B cell (primary cell): Measurements from ENCODE around the gene CHST15. TPM values are rescaled to one million over a fixed set of nuclear protein-coding genes. Genes with fewer than 3 reads are reported as not detected.

Source experiments
- ATAC-seq: fragments of 200-7000 bp; cut with Tn5 transposase; one replicate; pipeline ENCODE4 v1.10.0; 2021; ENCODE audit warnings: low read depth, mild to moderate bottlenecking, moderate number of reproducible peaks, moderate library complexity
- CTCF ChIA-PET: fragments of 350-600 bp; sonication (Branson Sonifier 250); formaldehyde crosslinking; loops from one replicate; lab custom pipeline; 2021; ENCODE audit warnings: antibody characterized with exemption, inconsistent platforms; lab: Charles Lee
- POLR2A ChIA-PET: fragments of 350-600 bp; sonication (Branson Sonifier 250); formaldehyde crosslinking; loops from one replicate; lab custom pipeline; 2021; ENCODE audit warnings: antibody characterized with exemption; lab: Charles Lee
- DNase-seq: peaks from one replicate; pipeline ENCODE4 v3.0.0; 2013
- H2AFZ ChIP-seq: 2 replicates; pipeline ENCODE4 v1.6.1; 2012; ENCODE audit warnings: mild to moderate bottlenecking, low read depth, low read length; ENCODE audit not compliant: insufficient read depth, poor library complexity, severe bottlenecking
- H3K27ac ChIP-seq, 2 donors: 1 replicate in 1 of 2; 2 replicates in 1 of 2; pipeline ENCODE4 v1.5.1; 2012 to 2013; ENCODE audit warnings: low read length in 2 of 2, mild to moderate bottlenecking in 2 of 2, moderate library complexity in 1 of 2
- H3K27me3 ChIP-seq, 4 experiments: fragments of 200-600 bp in 1 of 4; sonication (generic) in 1 of 4; replicated peaks in 1 of 4; 1 replicate in 2 of 4; 2 replicates in 2 of 4; pipeline versions ENCODE4 v1.6.1 to v1.7.0; 2013 to 2016; ENCODE audit warnings: low read length in 3 of 4, mild to moderate bottlenecking in 2 of 4, mixed read lengths in 1 of 4, moderate library complexity in 1 of 4; ENCODE audit not compliant: insufficient read depth in 4 of 4, control insufficient read depth in 3 of 4; ENCODE audit errors: control extremely low read depth in 1 of 4
- H3K36me3 ChIP-seq, 2 experiments: replicated peaks in 1 of 2; 1 replicate in 1 of 2; 2 replicates in 1 of 2; pipeline versions ENCODE4 v1.6.1 to v1.7.1; 2013; ENCODE audit warnings: low read length in 1 of 2; ENCODE audit not compliant: insufficient read depth in 2 of 2, control insufficient read depth in 1 of 2; ENCODE audit errors: control extremely low read depth in 1 of 2, extremely low read depth in 1 of 2
- H3K4me1 ChIP-seq, 2 donors: fragments of 200-600 bp in 1 of 2; sonication (generic) in 1 of 2; 1 replicate in 1 of 2; 2 replicates in 1 of 2; pipeline versions ENCODE4 v1.5.1 to v1.6.1; 2013 to 2017; ENCODE audit warnings: low read length in 2 of 2; ENCODE audit not compliant: control insufficient read depth in 2 of 2, insufficient read depth in 2 of 2
- H3K4me2 ChIP-seq: replicated peaks from 2 replicates; pipeline ENCODE3; 2012; ENCODE audit warnings: mild to moderate bottlenecking, low read depth, low read length; ENCODE audit not compliant: poor library complexity, severe bottlenecking
- H3K4me3 ChIP-seq, 5 experiments: fragments of 200-600 bp in 1 of 5; sonication (generic) in 1 of 5; 1 replicate in 3 of 5; 2 replicates in 2 of 5; pipeline versions ENCODE4 v1.5.1 to v1.7.0; 2011 to 2016; ENCODE audit warnings: low read length in 4 of 5, mild to moderate bottlenecking in 4 of 5, low read depth in 2 of 5, control low read depth in 1 of 5, moderate library complexity in 1 of 5; ENCODE audit not compliant: insufficient read depth in 1 of 5; ENCODE audit errors: control extremely low read depth in 1 of 5, extremely low read depth in 1 of 5
- H3K79me2 ChIP-seq: fragments of 200-600 bp; sonication (generic); one replicate; pipeline ENCODE4 v1.6.0; 2016; ENCODE audit warnings: low read length; ENCODE audit not compliant: control insufficient read depth, insufficient read depth
- H3K9ac ChIP-seq: fragments of 200-600 bp; sonication (generic); 2 replicates; pipeline ENCODE4 v1.6.1; 2017; ENCODE audit warnings: mild to moderate bottlenecking, low read length, moderate library complexity
- H3K9me3 ChIP-seq, 3 donors: one replicate each; pipeline versions ENCODE4 v1.6.1 to v1.7.1; 2013; ENCODE audit warnings: low read length in 2 of 3; ENCODE audit not compliant: control insufficient read depth in 2 of 3, insufficient read depth in 1 of 3; ENCODE audit errors: control extremely low read depth in 1 of 3
- H4K20me1 ChIP-seq: 2 replicates; pipeline ENCODE4 v1.6.0; 2012; ENCODE audit warnings: mild to moderate bottlenecking, low read length; ENCODE audit not compliant: insufficient read depth, control insufficient read depth, poor library complexity, severe bottlenecking
- H3K27ac Mint-ChIP-seq: one replicate; pipeline ENCODE4 v1.8.0; 2021; ENCODE audit warnings: mixed read lengths
- H3K27me3 Mint-ChIP-seq: one replicate; pipeline ENCODE4 v1.8.0; 2021; ENCODE audit warnings: mixed read lengths
- H3K4me1 Mint-ChIP-seq: one replicate; pipeline ENCODE4 v1.8.0; 2021; ENCODE audit warnings: mixed read lengths
- H3K4me3 Mint-ChIP-seq: one replicate; pipeline ENCODE4 v1.8.0; 2021; ENCODE audit warnings: mixed read lengths
- H3K9me3 Mint-ChIP-seq: one replicate; pipeline ENCODE4 v1.8.0; 2022; ENCODE audit warnings: mixed read lengths; ENCODE audit not compliant: insufficient read depth
- CTCF ChIP-seq: fragments of 200-600 bp; IDR thresholded peaks from one replicate; pipeline ENCODE4 v1.8.0; 2022; ENCODE audit warnings: antibody characterized with exemption, mild to moderate bottlenecking
- EZH2 ChIP-seq: IDR thresholded peaks from 2 replicates; pipeline ENCODE4 v1.6.1; 2012; ENCODE audit warnings: borderline replicate concordance, low read depth, mild to moderate bottlenecking, moderate library complexity, low read length; ENCODE audit not compliant: insufficient read depth, poor library complexity, severe bottlenecking
- WGBS: methylation state at CpG from one replicate; pipeline ENCODE4 v1.1.5; 2013; ENCODE audit warnings: missing lambda C conversion rate; ENCODE audit not compliant: insufficient coverage; 5-methylcytosine and 5-hydroxymethylcytosine counted together
- intact Hi-C: fragments of 100-400 bp; cut with micrococcal nuclease; formaldehyde crosslinking; loops from one replicate; pipeline ENCODE4 v1.10.0; 2022
- polyA plus RNA-seq: library from polyadenylated mRNA; depleted of rRNA; stranded (reverse); fragments of >200 nt; gene quantifications from 2 replicates; pipeline ENCODE4 v1.2.3, GENCODE V29; 2012
- total RNA-seq, 2 donors: library from RNA; stranded (reverse); fragments of 120-200 nt in 1 of 2; gene quantifications; 1 replicate in 1 of 2; 2 replicates in 1 of 2; pipeline versions ENCODE4 v1.2.3 to v1.2.4, GENCODE V29; 2013 to 2022

The CHST15 gene
- total and polyA plus RNA-seq, 2 donors (not counting 1 experiment from before 2014, with no cell fraction given), result 17.9 to 75.4 TPM

DNA sequence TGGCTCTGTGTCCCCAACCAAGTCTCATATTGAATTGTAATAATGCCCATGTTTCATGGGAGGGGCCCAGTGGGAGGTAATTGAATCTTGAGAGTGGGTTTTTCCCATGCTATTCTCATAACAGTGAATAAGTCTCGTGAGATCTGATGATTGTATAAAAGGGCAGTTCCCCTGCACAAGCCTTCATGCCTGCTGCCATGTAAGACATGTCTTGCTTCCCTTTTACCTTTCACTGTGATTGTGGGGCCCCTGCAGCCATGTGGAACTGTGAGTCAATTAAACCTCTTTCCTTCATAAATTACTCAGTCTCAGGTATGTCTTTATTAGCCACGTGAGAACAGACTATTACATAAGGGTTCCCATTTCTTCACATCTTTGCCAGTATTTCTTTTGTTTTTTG lies 104.7 kb downstream of the CHST15 start:
- H3K4me2 ChIP-seq, result no peak overlapping the region
- WGBS, result no CpG with 5 or more reads among the region's 2 CpGs
- H3K27ac ChIP-seq, result no peak overlapping the region
- no peak overlapping the region for H3K4me3 ChIP-seq
- H3K4me1 ChIP-seq, result peaks cover 4 to 6% of the 10 kb centered on the region in 2 donors
- Mint-ChIP-seq H3K4me1 (peaks cover 5% of the 10 kb centered on the region), H3K9me3 (peaks cover 9% of the 10 kb centered on the region), H3K27ac (no peak overlapping the region), H3K4me3 (no peak overlapping the region), H3K27me3 (peaks cover 61% of the 10 kb centered on the region)
- ChIA-PET POLR2A (no interaction called here), CTCF (interaction anchor here (0.6 to 1.6 kb wide), 2 partner anchors 278 to 400 kb away, joined by 4 to 7 read pairs; no protein-coding TSS in a partner anchor)
- ATAC-seq (no peak), DNase-seq (no peak)
- no peaks in the 10 kb centered on the region for H4K20me1 ChIP-seq
- H3K9me3 ChIP-seq, result peaks cover 0 to 6% (median 0%) of the 10 kb centered on the region in 3 donors
- H3K36me3 ChIP-seq, result no peaks in the 10 kb centered on the region
- no peak overlapping the region for H2AFZ ChIP-seq
- no peaks in the 10 kb centered on the region for H3K79me2 ChIP-seq
- H3K9ac ChIP-seq, result no peak overlapping the region
- TF ChIP-seq EZH2, result no peak
- TF ChIP-seq CTCF, result no peak
- intact Hi-C loops, result no loop called here
- H3K27me3 ChIP-seq, result peaks cover 0 to 33% (median 21%) of the 10 kb centered on the region in 4 experiments

DNA sequence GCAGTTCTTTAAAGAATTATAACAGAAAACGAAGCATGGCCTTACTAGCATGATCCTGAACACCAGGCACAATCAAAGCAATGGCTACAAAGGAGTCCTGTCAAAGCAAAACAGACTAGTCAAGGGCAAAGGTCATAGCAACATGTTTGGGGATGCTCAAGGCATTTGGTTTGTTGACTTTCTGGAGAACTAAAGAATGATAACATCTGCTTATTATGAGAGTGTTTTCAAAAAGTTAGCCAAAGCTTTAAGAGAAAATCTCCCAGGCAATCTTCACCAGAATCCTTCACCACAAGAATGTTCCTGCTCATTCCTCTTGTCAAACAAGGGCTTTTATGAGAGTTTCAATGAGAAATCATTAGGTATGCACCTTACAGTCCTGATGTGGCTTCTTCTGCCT lies 106.7 kb downstream of the CHST15 start:
- Mint-ChIP-seq H3K9me3 (peaks cover 9% of the 10 kb centered on the region), H3K4me3 (no peak overlapping the region), H3K27ac (no peak overlapping the region), H3K4me1 (peaks cover 2% of the 10 kb centered on the region), H3K27me3 (peaks cover 59% of the 10 kb centered on the region)
- WGBS, result no CpG with 5 or more reads among the region's 1 CpG
- TF ChIP-seq CTCF, result no peak
- Histone ChIP-seq H3K27me3 (peaks cover 0 to 29% (median 14%) of the 10 kb centered on the region in 4 experiments), H4K20me1 (no peaks in the 10 kb centered on the region), H3K4me3 (no peak overlapping the region), H2AFZ (no peak overlapping the region), H3K79me2 (no peaks in the 10 kb centered on the region), H3K4me1 (no peaks in the 10 kb centered on the region), H3K9ac (no peak overlapping the region), H3K4me2 (no peak overlapping the region), H3K36me3 (no peaks in the 10 kb centered on the region), H3K27ac (no peak overlapping the region), H3K9me3 (no peaks in the 10 kb centered on the region)
- ATAC-seq, result no peak
- ChIA-PET POLR2A (no interaction called here), CTCF (interaction anchor here (1.5 to 1.9 kb wide), 2 partner anchors 8 to 9 kb away, joined by 3 to 6 read pairs; no protein-coding TSS in a partner anchor)
- DNase-seq, result no peak
- intact Hi-C loops, result no loop called here
